HEK293T (cell line): ENCODE data around the gene INO80B.

Experiments
- CTCF ChIA-PET: fragments of 350-600 bp; formaldehyde crosslinking; extraction: SDS; loops from one replicate; lab custom pipeline; 2021; ENCODE audit warnings: antibody characterized with exemption, inconsistent platforms; lab: Yijun Ruan, JAX
- POLR2A ChIA-PET: fragments of 350-600 bp; formaldehyde crosslinking; extraction: SDS; loops from one replicate; lab custom pipeline; 2020; ENCODE audit warnings: antibody characterized with exemption, inconsistent platforms; lab: Yijun Ruan, JAX
- DNase-seq: peaks from one replicate; pipeline ENCODE4 v3.0.0; 2012; ENCODE audit warnings: mixed read lengths; ENCODE audit errors: extremely low spot score
- ARNT ChIP-seq: fragments of 450-650 bp; IDR thresholded peaks from 2 replicates; pipeline ENCODE4 v1.6.1; 2017; ENCODE audit warnings: mild to moderate bottlenecking
- BHLHE40 ChIP-seq: fragments of 450-650 bp; IDR thresholded peaks from 2 replicates; pipeline ENCODE4 v1.6.1; 2016; ENCODE audit warnings: mild to moderate bottlenecking, moderate library complexity, borderline replicate concordance
- CTBP1 ChIP-seq: fragments of 450-650 bp; IDR thresholded peaks from 2 replicates; pipeline ENCODE4 v1.6.1; 2016; ENCODE audit warnings: borderline replicate concordance
- ELF4 ChIP-seq: fragments of 450-650 bp; IDR thresholded peaks from 2 replicates; pipeline ENCODE4 v1.6.1; 2017; ENCODE audit warnings: antibody characterized with exemption
- FOXA1 ChIP-seq: fragments of 450-650 bp; IDR thresholded peaks from 2 replicates; pipeline ENCODE4 v1.6.1; 2016; ENCODE audit warnings: mild to moderate bottlenecking
- FOXK2 ChIP-seq: fragments of 450-650 bp; IDR thresholded peaks from 2 replicates; pipeline ENCODE4 v1.6.1; 2016; ENCODE audit warnings: mild to moderate bottlenecking
- FOXM1 ChIP-seq: fragments of 450-650 bp; IDR thresholded peaks from 2 replicates; pipeline ENCODE4 v1.6.1; 2017; ENCODE audit warnings: mild to moderate bottlenecking, borderline replicate concordance
- HDGF ChIP-seq: fragments of 450-650 bp; IDR thresholded peaks from 2 replicates; pipeline ENCODE4 v1.6.1; 2017; ENCODE audit warnings: antibody characterized with exemption, borderline replicate concordance
- L3MBTL2 ChIP-seq: fragments of 450-650 bp; conservative IDR thresholded peaks from 2 replicates; pipeline ENCODE4 v1.6.1; 2016; ENCODE audit warnings: mild to moderate bottlenecking
- LEF1 ChIP-seq: fragments of 450-650 bp; IDR thresholded peaks from 2 replicates; pipeline ENCODE4 v1.6.1; 2017; ENCODE audit warnings: mild to moderate bottlenecking, borderline replicate concordance
- NFRKB ChIP-seq: fragments of 450-650 bp; IDR thresholded peaks from 2 replicates; pipeline ENCODE4 v1.6.1; 2016; ENCODE audit warnings: mild to moderate bottlenecking, moderate library complexity
- SP1 ChIP-seq: fragments of 450-650 bp; IDR thresholded peaks from 2 replicates; pipeline ENCODE4 v1.6.1; 2017
- SUZ12 ChIP-seq: fragments of 450-650 bp; IDR thresholded peaks from 2 replicates; pipeline ENCODE4 v1.6.1; 2016; ENCODE audit warnings: mild to moderate bottlenecking
- TARDBP ChIP-seq: fragments of 450-650 bp; IDR thresholded peaks from 2 replicates; pipeline ENCODE4 v1.6.1; 2016
- ZNF384 ChIP-seq: fragments of 450-650 bp; IDR thresholded peaks from 2 replicates; pipeline ENCODE4 v1.6.1; 2016
- TF ChIP-seq, protein P1 (sequence below): fragments of 450-650 bp; IDR thresholded peaks from 2 replicates; pipeline ENCODE4 v1.6.1; 2016

Gene INO80B

GRCh38 chr2:74495440-74495839, 40.6 kb downstream of the INO80B start:
- CTCF ChIA-PET = no interaction called here

GRCh38 chr2:74496997-74497776, 42.3 kb downstream of the INO80B start:
- DNase-seq = no peak
- TF ChIP-seq FOXK2 = no peak
- TF ChIP-seq, protein P1, sequence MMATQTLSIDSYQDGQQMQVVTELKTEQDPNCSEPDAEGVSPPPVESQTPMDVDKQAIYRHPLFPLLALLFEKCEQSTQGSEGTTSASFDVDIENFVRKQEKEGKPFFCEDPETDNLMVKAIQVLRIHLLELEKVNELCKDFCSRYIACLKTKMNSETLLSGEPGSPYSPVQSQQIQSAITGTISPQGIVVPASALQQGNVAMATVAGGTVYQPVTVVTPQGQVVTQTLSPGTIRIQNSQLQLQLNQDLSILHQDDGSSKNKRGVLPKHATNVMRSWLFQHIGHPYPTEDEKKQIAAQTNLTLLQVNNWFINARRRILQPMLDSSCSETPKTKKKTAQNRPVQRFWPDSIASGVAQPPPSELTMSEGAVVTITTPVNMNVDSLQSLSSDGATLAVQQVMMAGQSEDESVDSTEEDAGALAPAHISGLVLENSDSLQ = no peak
- TF ChIP-seq ELF4 = no peak
- TF ChIP-seq FOXA1 = no peak
- no peak for TF ChIP-seq ZNF384
- TF ChIP-seq HDGF = no peak
- CTCF ChIA-PET = no interaction called here
- POLR2A ChIA-PET = no interaction called here

More at GRCh38 chr2:74495440-74495839, 40.6 kb downstream of the INO80B start:
- no peak for TF ChIP-seq FOXK2
- TF ChIP-seq ELF4 = no peak
- no peak for TF ChIP-seq SP1
- TF ChIP-seq BHLHE40 = no peak
- TF ChIP-seq NFRKB = no peak
- no peak for TF ChIP-seq LEF1
- no peak for TF ChIP-seq HDGF
- TF ChIP-seq ARNT = no peak
- no peak for TF ChIP-seq ZNF384
- no peak for TF ChIP-seq CTBP1
- POLR2A ChIA-PET = no interaction called here
- no peak for DNase-seq

GRCh38 chr2:74497777-74498499, 43.1 kb downstream of the INO80B start:
- POLR2A ChIA-PET = no interaction called here
- CTCF ChIA-PET = no interaction called here
- TF ChIP-seq BHLHE40 = no peak
- no peak for TF ChIP-seq SP1
- TF ChIP-seq, protein P1 = no peak
- no peak for TF ChIP-seq LEF1
- no peak for TF ChIP-seq ARNT
- no peak for TF ChIP-seq FOXM1
- no peak for TF ChIP-seq L3MBTL2
- no peak for TF ChIP-seq FOXA1
- no peak for TF ChIP-seq NFRKB
- no peak for TF ChIP-seq CTBP1
- TF ChIP-seq ELF4 = no peak
- no peak for TF ChIP-seq SUZ12
- TF ChIP-seq FOXK2 = no peak
- no peak for TF ChIP-seq ZNF384
- no peak for TF ChIP-seq HDGF
- TF ChIP-seq TARDBP = no peak
- DNase-seq = no peak

- TF ChIP-seq SP1 (no peak), HDGF (no peak), FOXM1 (no peak), FOXA1 (no peak), LEF1 (no peak), FOXK2 (no peak), CTBP1 (no peak), L3MBTL2 (no peak), NFRKB (no peak), SUZ12 (no peak), ELF4 (no peak), BHLHE40 (no peak), ARNT (no peak), ZNF384 (no peak)
- TF ChIP-seq, protein P1 = no peak
- ChIA-PET POLR2A (no interaction called here), CTCF (no interaction called here)
- no peak for DNase-seq
Observed at GRCh38 chr2:74498500-74499266, 43.8 kb downstream of the INO80B start.

DNA sequence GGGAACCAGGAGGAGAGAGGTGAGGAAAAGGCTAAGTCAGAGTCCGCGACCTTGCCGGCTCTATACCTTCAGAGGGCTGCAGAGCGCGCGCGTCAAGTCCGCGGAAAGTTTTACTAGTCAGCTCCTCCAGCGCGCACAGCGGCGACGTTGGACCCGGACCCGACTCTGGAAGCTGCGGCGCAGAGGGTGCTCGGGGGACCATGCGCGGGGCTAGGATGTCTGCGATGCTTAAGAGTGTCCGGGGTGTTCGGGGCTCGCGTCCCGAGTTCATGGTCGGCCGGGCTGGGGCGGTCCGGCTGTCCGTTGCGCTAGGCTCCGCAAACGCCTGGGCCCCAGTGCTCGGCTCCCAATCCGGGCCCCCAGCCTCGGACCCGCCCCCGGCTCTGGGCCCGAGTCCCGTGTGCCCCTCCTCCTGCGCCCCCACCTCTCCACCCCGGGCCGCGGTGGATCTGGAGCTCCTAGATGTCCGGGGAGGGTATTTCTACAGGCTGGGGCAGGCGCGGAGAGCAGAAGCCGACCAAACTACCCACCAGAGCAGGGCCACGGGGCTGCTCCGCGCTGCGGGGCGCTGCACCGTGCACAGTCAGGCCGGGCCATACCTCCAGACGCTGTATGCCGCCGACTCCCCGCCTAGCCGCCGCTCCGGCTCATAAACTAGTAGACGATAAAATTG, 44.5 kb downstream of the INO80B start, which contains the start of gene LBX2:
LBX2 (minus strand) TSS at position 337 of the 673 bp plus-strand sequence; CDS start at position 271, 66 bp downstream.
- ChIA-PET POLR2A (no interaction called here), CTCF (no interaction called here)
- TF ChIP-seq ELF4 = no peak
- TF ChIP-seq FOXK2 = no peak
- TF ChIP-seq LEF1 = no peak
- no peak for TF ChIP-seq ARNT
- no peak for DNase-seq
